Measurements from ENCODE around the gene SASH1.

- no peak for TF ChIP-seq GATA3 (IDR thresholded peaks at IDR 0.05; ENCODE audit: low read depth, low read length)
- no peak for TF ChIP-seq GATA2 (IDR thresholded peaks at IDR 0.05; ENCODE audit: low read depth, low read length)
These were observed 193.3 kb downstream of the SASH1 start for GRCh38 chr6:148535976-148536375.

Data from SH-SY5Y (cell line).